ENCODE data around the gene PALD1.

The PALD1 gene

DNA sequence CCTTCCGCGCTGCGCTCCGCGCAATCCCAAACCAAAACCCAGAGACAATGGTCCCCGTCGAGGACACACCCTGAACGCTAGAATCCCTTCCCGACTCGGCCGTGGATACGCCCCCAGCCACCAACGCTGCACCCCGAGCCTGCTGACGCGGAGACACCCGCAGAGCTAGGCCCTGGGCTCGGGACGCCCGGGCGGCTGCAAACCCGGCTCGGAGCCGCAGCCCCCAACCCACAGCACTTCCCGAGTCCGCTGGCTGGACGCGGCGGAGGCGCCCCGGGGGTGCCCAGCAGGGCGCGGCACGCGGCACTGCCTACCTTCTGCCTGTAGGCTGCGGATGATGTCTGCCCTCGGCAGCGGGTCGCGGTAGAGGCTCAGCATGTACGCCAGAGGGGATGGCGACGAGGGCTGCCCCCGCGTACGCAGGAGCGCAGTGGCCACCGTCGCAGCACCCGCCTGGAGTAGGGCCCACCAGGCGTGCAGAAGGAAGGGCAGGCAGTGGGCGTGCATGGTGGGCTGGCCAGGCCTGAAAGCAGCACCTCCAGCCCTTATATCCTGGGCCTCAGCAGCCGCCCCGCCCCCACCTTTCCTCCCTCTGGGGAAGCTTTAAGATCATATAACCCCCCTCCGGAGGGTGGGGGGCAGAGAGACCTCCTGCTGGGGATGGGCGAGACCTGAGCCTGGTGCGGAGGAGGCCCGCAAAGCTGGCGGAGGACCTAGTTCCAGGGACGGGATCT, 37.2 kb upstream of the PALD1 start, which contains the start of gene NODAL:
Gene NODAL, minus strand, starts transcription at position 521 of the 734 bp plus-strand sequence. Its CDS starts 14 bp downstream, at position 507.
- TF ChIP-seq TEAD4 (IDR thresholded peaks at IDR 0.05) (no peak), TAF1 (IDR thresholded peaks at IDR 0.05; ENCODE audit: low read depth) (no peak), FOXM1 (IDR thresholded peaks at IDR 0.05; ENCODE audit: borderline replicate concordance, low read depth) (no peak), CREB1 (IDR thresholded peaks at IDR 0.05; ENCODE audit: low read depth) (no peak), CEBPB (IDR thresholded peaks at IDR 0.05) (no peak), YY1 (IDR thresholded peaks at IDR 0.05; ENCODE audit: low read depth) (no peak), ZBTB7A (IDR thresholded peaks at IDR 0.05; ENCODE audit: low read depth) (no peak), EP300 (IDR thresholded peaks at IDR 0.05; ENCODE audit: borderline replicate concordance) (no peak), NFIC (IDR thresholded peaks at IDR 0.05) (no peak)
- TF ChIP-seq, protein P1, sequence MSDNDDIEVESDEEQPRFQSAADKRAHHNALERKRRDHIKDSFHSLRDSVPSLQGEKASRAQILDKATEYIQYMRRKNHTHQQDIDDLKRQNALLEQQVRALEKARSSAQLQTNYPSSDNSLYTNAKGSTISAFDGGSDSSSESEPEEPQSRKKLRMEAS (IDR thresholded peaks at IDR 0.05), result no peak
- TF ChIP-seq, protein P2, sequence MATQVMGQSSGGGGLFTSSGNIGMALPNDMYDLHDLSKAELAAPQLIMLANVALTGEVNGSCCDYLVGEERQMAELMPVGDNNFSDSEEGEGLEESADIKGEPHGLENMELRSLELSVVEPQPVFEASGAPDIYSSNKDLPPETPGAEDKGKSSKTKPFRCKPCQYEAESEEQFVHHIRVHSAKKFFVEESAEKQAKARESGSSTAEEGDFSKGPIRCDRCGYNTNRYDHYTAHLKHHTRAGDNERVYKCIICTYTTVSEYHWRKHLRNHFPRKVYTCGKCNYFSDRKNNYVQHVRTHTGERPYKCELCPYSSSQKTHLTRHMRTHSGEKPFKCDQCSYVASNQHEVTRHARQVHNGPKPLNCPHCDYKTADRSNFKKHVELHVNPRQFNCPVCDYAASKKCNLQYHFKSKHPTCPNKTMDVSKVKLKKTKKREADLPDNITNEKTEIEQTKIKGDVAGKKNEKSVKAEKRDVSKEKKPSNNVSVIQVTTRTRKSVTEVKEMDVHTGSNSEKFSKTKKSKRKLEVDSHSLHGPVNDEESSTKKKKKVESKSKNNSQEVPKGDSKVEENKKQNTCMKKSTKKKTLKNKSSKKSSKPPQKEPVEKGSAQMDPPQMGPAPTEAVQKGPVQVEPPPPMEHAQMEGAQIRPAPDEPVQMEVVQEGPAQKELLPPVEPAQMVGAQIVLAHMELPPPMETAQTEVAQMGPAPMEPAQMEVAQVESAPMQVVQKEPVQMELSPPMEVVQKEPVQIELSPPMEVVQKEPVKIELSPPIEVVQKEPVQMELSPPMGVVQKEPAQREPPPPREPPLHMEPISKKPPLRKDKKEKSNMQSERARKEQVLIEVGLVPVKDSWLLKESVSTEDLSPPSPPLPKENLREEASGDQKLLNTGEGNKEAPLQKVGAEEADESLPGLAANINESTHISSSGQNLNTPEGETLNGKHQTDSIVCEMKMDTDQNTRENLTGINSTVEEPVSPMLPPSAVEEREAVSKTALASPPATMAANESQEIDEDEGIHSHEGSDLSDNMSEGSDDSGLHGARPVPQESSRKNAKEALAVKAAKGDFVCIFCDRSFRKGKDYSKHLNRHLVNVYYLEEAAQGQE (IDR thresholded peaks at IDR 0.05; ENCODE audit: low read depth), result no peak

DNA sequence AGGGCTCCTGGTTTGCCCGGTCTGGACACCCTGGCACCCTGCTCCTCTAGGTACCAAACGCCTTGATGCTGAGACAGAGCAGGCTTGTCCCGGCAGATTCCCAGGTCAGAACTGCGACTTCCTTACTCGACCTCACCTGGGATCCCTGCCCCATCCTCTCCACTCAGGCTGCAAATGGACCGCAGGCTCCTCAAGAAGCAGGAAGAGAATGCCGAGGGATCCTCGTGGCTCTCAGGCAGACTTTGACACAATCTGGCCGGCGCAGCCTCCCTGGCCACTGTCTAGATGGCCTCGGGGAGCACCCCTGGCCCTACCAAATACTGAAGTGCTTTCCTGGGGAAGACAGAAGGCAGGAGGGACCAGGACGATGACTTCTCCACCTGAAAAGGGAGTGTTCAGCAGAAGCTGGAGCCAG, 36.7 kb upstream of the PALD1 start:
- TF ChIP-seq RAD21 (IDR thresholded peaks at IDR 0.05; ENCODE audit: low read depth) (no peak), EP300 (IDR thresholded peaks at IDR 0.05; ENCODE audit: borderline replicate concordance) (no peak), ZBTB7A (IDR thresholded peaks at IDR 0.05; ENCODE audit: low read depth) (no peak)
- TF ChIP-seq, protein P2 (IDR thresholded peaks at IDR 0.05; ENCODE audit: low read depth), result no peak
- TF ChIP-seq, protein P1 (IDR thresholded peaks at IDR 0.05), result no peak

DNA sequence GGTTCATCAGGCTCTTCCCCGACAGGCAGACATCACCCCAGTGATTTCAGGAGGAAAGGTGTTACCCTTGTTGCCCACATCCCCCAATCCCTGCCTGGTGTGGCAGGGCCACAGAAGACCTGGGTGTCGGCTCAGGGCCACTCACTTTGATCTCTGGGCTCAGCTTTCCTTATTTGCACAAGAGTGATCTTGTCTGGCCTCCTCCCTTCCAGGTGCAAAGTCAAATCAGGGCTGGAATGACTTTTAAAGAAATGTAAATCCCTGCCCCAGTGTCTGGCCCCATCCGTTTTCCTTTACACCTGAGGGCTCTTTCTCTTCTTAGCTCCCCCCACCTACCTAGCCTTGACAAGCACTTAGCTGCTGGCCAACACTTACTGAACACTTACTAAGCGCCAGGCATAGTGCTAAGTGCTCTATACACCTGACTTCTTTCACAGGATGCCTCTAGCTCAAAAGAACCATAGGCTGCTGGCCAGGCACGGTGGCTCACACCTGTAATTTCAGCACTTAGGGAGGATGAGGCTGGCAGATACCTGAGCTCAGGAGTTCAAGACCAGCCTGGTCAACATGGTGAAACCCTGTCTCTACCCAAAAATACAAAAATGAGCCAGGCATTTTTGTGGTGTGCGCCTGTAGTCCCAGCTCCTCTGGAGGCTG, 36.1 kb upstream of the PALD1 start:
- TF ChIP-seq RAD21 (IDR thresholded peaks at IDR 0.05; ENCODE audit: low read depth), result no peak
- TF ChIP-seq CREB1 (IDR thresholded peaks at IDR 0.05; ENCODE audit: low read depth), result no peak
- no peak for TF ChIP-seq EP300 (IDR thresholded peaks at IDR 0.05; ENCODE audit: borderline replicate concordance)
- TF ChIP-seq, protein P1 (IDR thresholded peaks at IDR 0.05), result no peak
- TF ChIP-seq NFIC (IDR thresholded peaks at IDR 0.05), result no peak
- TF ChIP-seq, protein P3, sequence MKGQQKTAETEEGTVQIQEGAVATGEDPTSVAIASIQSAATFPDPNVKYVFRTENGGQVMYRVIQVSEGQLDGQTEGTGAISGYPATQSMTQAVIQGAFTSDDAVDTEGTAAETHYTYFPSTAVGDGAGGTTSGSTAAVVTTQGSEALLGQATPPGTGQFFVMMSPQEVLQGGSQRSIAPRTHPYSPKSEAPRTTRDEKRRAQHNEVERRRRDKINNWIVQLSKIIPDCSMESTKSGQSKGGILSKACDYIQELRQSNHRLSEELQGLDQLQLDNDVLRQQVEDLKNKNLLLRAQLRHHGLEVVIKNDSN (IDR thresholded peaks at IDR 0.05), result no peak
- no peak for TF ChIP-seq ZBTB7A (IDR thresholded peaks at IDR 0.05; ENCODE audit: low read depth)
- TF ChIP-seq TAF1 (IDR thresholded peaks at IDR 0.05; ENCODE audit: low read depth), result no peak
- TF ChIP-seq EGR1 (IDR thresholded peaks at IDR 0.05), result no peak
- TF ChIP-seq, protein P2 (IDR thresholded peaks at IDR 0.05; ENCODE audit: low read depth), result no peak
- no peak for TF ChIP-seq TEAD4 (IDR thresholded peaks at IDR 0.05)
- TF ChIP-seq CEBPB (IDR thresholded peaks at IDR 0.05), result no peak

DNA sequence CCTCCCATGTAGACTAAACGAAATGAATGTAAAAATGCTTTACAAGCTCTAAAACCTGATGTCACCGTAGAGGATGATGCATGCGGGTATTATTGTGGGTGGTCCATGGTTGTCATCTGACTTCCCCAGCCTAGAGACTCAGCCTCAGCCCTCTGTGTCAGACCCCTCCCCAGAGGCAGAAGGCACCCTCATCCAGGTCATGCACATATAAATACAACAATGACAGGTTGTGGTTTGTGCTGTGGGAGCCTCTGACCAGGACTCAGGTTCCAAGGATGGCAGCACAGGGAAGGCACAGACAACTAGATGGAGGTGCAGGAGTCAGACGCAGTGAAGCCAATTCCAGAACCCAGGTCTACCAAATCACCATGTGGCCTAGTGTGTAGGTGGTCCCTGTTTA, 33.8 kb upstream of the PALD1 start:
- no peak for TF ChIP-seq ZBTB7A (IDR thresholded peaks at IDR 0.05; ENCODE audit: low read depth)
- no peak for TF ChIP-seq EP300 (IDR thresholded peaks at IDR 0.05; ENCODE audit: borderline replicate concordance)
- TF ChIP-seq TEAD4 (IDR thresholded peaks at IDR 0.05), result no peak
- TF ChIP-seq, protein P2 (IDR thresholded peaks at IDR 0.05; ENCODE audit: low read depth), result no peak
- TF ChIP-seq TAF1 (IDR thresholded peaks at IDR 0.05; ENCODE audit: low read depth), result no peak
- TF ChIP-seq CREB1 (IDR thresholded peaks at IDR 0.05; ENCODE audit: low read depth), result no peak
- TF ChIP-seq FOXM1 (IDR thresholded peaks at IDR 0.05; ENCODE audit: borderline replicate concordance, low read depth), result no peak
- TF ChIP-seq TCF12 (IDR thresholded peaks at IDR 0.05; ENCODE audit: low read depth), result no peak

Data from Ishikawa (cell line).